ENCODE data around the gene KLF16.

GRCh38 chr19:1874554-1875185, 11.3 kb upstream of the KLF16 start:
- no peak for TF ChIP-seq POLR2A (IDR thresholded peaks at IDR 0.05)
- no peak for TF ChIP-seq CTCF (IDR thresholded peaks at IDR 0.05)

Data from thyroid gland (tissue), 4 donors.